Tibial nerve (tissue), 4 donors: ENCODE results near the gene LAD1. TPM values are rescaled to one million over a fixed set of nuclear protein-coding genes. Genes with fewer than 3 reads are reported as not detected.

ENCODE experiments used
- DNase-seq, 2 donors: peaks; one replicate each; pipeline ENCODE4 v3.0.0-alpha.2; 2019; ENCODE audit warnings: low spot score in 2 of 2
- H3K27ac ChIP-seq, 4 donors: fragments of 200-600 bp; sonication (generic) in 3 of 4; one replicate each; pipeline ENCODE4 v1.5.1; 2017 to 2019; ENCODE audit warnings: mild to moderate bottlenecking in 1 of 4
- H3K27me3 ChIP-seq, 2 donors: fragments of 200-600 bp; sonication (generic) in 1 of 2; one replicate each; pipeline versions ENCODE4 v1.5.1 to v1.6.0; 2017 to 2019
- H3K36me3 ChIP-seq, 3 donors: fragments of 200-600 bp; sonication (generic); one replicate each; pipeline ENCODE4 v1.5.1; 2018 to 2019
- H3K4me1 ChIP-seq, 4 donors: fragments of 200-600 bp; sonication (generic) in 3 of 4; one replicate each; pipeline ENCODE4 v1.5.1; 2017 to 2019
- H3K4me3 ChIP-seq, 4 donors: fragments of 200-600 bp; sonication (generic) in 3 of 4; one replicate each; pipeline ENCODE4 v1.5.1; 2017 to 2019; ENCODE audit warnings: mild to moderate bottlenecking in 1 of 4, moderate library complexity in 1 of 4
- H3K9me3 ChIP-seq, 4 donors: fragments of 200-600 bp; sonication (generic) in 3 of 4; one replicate each; pipeline ENCODE4 v1.5.1; 2017 to 2019
- CTCF ChIP-seq, 5 experiments: fragments of 200-600 bp in 3 of 5; fragments of 450-650 bp in 2 of 5; sonication (generic) in 3 of 5; IDR thresholded peaks; one replicate each; pipeline ENCODE4 v1.5.1; 2016 to 2019; ENCODE audit warnings: antibody characterized with exemption in 5 of 5, mild to moderate bottlenecking in 3 of 5, moderate library complexity in 2 of 5
- EP300 ChIP-seq, 2 donors: sonication (generic); formaldehyde crosslinking; IDR thresholded peaks; one replicate each; pipeline ENCODE4 v1.6.1; 2017; ENCODE audit warnings: antibody characterized with exemption in 2 of 2, mild to moderate bottlenecking in 1 of 2
- POLR2A ChIP-seq, 2 donors: fragments of 450-650 bp; IDR thresholded peaks; one replicate each; pipeline ENCODE4 v1.6.1; 2017; ENCODE audit warnings: antibody characterized with exemption in 2 of 2, mild to moderate bottlenecking in 2 of 2, moderate library complexity in 2 of 2
- WGBS, 2 donors: methylation state at CpG; one replicate each; pipeline ENCODE4 v1.1.5; 2018; 5-methylcytosine and 5-hydroxymethylcytosine counted together
- total RNA-seq, 4 donors: library from RNA; depleted of rRNA; stranded (reverse); fragments of >200 nt; gene quantifications; one replicate each; pipeline ENCODE4 v1.1.0, GENCODE V29; 2016

The LAD1 gene
- total RNA-seq, 4 donors from 2014 or later, result not detected

- Histone ChIP-seq H3K4me1 (peaks cover 0 to under 1% (median 0%) of the 10 kb centered on the region in 4 donors), H3K27ac (no peak overlapping the region), H3K36me3 (no peaks in the 10 kb centered on the region), H3K27me3 (no peaks in the 10 kb centered on the region), H3K4me3 (no peak overlapping the region), H3K9me3 (no peaks in the 10 kb centered on the region)
- 87 to 89% methylated on average over 18 of the region's 18 CpGs for WGBS, 2 donors
- DNase-seq, result no peak
- TF ChIP-seq POLR2A (IDR thresholded peaks at IDR 0.05), result no peak
- no peak for TF ChIP-seq EP300 (IDR thresholded peaks at IDR 0.05)
- no peak for TF ChIP-seq CTCF (IDR thresholded peaks at IDR 0.05)
Measured at GRCh38 chr1:201429736-201430501, 30.8 kb upstream of the LAD1 start.

- H3K4me3 ChIP-seq, result no peak overlapping the region
- H3K36me3 ChIP-seq, result no peaks in the 10 kb centered on the region
- no peaks in the 10 kb centered on the region for H3K27me3 ChIP-seq
- WGBS, 2 donors, result 73 to 77% methylated on average over 6 of the region's 6 CpGs
- H3K9me3 ChIP-seq, result no peaks in the 10 kb centered on the region
- no peak overlapping the region for H3K27ac ChIP-seq
- no peak for DNase-seq
- H3K4me1 ChIP-seq, result no peaks in the 10 kb centered on the region
- TF ChIP-seq POLR2A (IDR thresholded peaks at IDR 0.05) (no peak), CTCF (IDR thresholded peaks at IDR 0.05) (no peak), EP300 (IDR thresholded peaks at IDR 0.05) (no peak)
Measured at GRCh38 chr1:201427963-201428362, 28.8 kb upstream of the LAD1 start.

- no peaks in the 10 kb centered on the region for H3K4me1 ChIP-seq
- 67 to 76% methylated on average over 15 of the region's 15 CpGs for WGBS, 2 donors
- no peak overlapping the region for H3K27ac ChIP-seq
- no peaks in the 10 kb centered on the region for H3K27me3 ChIP-seq
- no peak for TF ChIP-seq EP300 (IDR thresholded peaks at IDR 0.05)
- no peak for TF ChIP-seq POLR2A (IDR thresholded peaks at IDR 0.05)
- no peak for TF ChIP-seq CTCF (IDR thresholded peaks at IDR 0.05)
- no peak overlapping the region for H3K4me3 ChIP-seq
- no peaks in the 10 kb centered on the region for H3K9me3 ChIP-seq
- no peaks in the 10 kb centered on the region for H3K36me3 ChIP-seq
- DNase-seq, result no peak
Measured at GRCh38 chr1:201426479-201427310, 27.6 kb upstream of the LAD1 start.

- DNase-seq, result no peak
Measured at GRCh38 chr1:201424146-201424545, 25.0 kb upstream of the LAD1 start.

More at GRCh38 chr1:201424146-201424545, 25.0 kb upstream of the LAD1 start:
- Histone ChIP-seq H3K27ac (no peak overlapping the region), H3K27me3 (no peaks in the 10 kb centered on the region), H3K9me3 (no peaks in the 10 kb centered on the region), H3K4me1 (no peaks in the 10 kb centered on the region), H3K36me3 (no peaks in the 10 kb centered on the region), H3K4me3 (no peak overlapping the region)
- 94 to 95% methylated on average over 2 of the region's 2 CpGs for WGBS, 2 donors
- TF ChIP-seq POLR2A (IDR thresholded peaks at IDR 0.05) (no peak), CTCF (IDR thresholded peaks at IDR 0.05) (no peak), EP300 (IDR thresholded peaks at IDR 0.05) (no peak)
